HG03575 (cell line): ENCODE measurements around the gene HTR2B.

ENCODE experiments used
- ATAC-seq: cut with Tn5 transposase; IDR thresholded peaks from one replicate; pipeline ENCODE4 v1.9.1; 2021; ENCODE audit not compliant: unreplicated experiment, insufficient number of reproducible peaks, low FRiP score; ENCODE audit errors: extremely low read depth

Gene HTR2B

DNA sequence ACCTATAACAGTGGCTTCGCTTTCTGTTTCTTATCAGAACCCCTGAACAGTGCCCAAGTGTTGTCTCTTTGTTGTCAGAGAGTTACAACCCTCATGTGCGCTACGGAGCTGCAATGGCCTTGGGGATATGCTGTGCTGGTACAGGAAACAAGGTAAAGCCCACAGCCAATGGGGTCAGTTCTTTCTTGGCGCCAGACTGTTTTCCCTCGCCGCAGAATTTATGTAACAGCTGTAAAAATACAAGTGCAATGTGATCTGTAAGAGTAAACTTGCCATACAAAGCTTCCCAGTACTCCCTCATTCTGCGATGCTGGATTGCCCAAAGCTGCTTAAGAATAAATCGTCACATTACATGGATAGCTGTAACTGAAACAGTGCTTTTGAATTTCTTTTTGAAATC is 13.9 kb upstream of the HTR2B start:
- no peak for ATAC-seq

- ATAC-seq, result no peak
These were observed 10.2 kb upstream of the HTR2B start for GRCh38 chr2:231134910-231135655.

GRCh38 chr2:231133365-231134099 is 8.7 kb upstream of the HTR2B start:
- ATAC-seq, result no peak

DNA sequence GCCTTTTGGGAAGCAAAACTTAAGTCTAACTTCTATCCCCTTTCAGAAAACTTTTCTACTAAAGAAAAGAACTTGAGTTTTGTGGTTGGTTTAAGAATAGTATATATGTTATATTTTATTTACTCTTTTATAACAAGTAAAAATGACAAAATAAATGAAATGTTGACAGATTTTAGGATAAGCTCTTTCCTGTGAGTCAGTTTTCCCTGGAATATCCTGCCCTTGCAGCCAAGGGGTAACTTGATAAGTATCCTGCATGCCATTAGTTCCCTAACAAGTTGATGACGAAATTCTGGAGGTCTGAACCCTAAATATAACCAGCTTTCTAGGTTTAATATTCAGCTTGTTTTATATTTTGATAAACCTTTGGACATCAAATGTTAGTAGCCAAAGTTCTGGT is 7.3 kb upstream of the HTR2B start:
- ATAC-seq, result no peak

DNA sequence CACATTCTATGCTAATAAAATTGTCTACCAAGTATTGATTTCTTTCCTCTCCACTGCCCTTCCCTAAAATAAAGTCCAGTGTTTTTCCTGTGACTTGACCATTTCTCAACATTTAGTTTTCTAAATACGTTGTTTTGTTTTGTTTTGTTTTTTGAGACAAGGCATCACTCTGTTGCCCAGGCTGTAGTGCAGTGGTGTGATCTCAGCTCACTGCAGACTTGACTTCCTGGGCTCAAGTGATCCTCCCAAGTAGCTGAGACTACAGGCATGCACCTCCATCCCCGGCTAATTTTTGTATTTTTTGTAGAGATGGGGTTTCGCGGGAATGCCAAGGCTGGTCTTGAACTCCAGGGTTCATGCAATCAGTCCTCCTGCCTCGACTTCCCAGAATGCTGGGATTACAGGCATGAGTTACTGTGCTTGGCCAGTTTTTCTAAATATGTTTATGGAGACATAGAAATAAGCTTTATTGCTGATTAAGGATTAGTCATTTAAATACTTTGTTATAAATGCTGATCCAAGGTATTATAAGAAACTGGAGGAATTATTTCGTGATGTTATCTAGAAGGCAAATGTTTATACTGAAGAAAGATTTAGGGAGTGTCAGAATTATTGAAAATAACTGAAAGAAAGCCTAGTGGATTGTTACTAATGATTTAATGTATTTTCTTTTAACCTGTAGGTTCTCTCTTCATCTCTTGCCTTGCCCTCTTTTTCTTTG is 5.7 kb upstream of the HTR2B start:
- ATAC-seq, result no peak

GRCh38 chr2:231129216-231129615 is 4.4 kb upstream of the HTR2B start:
- ATAC-seq, result no peak

GRCh38 chr2:231128541-231128940 is 3.7 kb upstream of the HTR2B start:
- ATAC-seq, result no peak

GRCh38 chr2:231127936-231128335 is 3.1 kb upstream of the HTR2B start:
- no peak for ATAC-seq

DNA sequence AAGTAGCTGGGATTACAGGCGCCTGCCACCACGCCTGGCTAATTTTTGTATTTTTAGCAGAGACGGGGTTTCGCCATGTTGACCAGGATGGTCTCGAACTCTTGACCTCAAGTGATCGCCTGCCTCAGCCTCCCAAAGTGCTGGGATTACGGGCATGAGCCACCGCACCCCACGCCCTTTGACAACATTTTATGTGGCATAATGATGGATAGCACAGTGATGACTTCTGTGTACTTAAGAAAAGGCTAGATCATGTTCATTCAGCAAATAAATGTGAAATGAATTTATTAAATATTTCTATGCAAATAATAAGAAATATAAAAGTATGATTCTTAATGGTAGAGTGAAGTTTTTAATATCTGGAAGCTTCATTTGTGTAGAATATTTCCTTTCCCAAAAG is 2.6 kb upstream of the HTR2B start:
- no peak for ATAC-seq

DNA sequence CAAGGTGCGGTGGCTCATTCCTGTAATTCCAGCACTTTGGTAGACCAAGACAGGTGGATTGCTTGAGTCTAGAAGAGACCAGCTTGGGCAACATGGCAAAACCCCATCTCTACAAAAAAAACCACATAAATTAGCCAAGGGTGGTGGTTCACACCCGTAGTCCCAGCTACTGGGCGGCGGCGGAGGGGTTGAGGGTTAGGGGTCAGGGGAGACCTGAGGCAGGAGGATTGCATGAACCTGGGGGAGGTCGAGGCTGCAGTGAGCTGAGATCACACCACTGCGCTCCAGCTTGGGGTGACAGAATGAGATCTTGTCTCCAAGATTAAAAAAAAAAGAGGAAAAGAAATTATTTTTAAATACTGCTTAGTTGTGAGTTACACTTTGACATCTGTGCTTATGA is 1.3 kb upstream of the HTR2B start:
- no peak for ATAC-seq

DNA sequence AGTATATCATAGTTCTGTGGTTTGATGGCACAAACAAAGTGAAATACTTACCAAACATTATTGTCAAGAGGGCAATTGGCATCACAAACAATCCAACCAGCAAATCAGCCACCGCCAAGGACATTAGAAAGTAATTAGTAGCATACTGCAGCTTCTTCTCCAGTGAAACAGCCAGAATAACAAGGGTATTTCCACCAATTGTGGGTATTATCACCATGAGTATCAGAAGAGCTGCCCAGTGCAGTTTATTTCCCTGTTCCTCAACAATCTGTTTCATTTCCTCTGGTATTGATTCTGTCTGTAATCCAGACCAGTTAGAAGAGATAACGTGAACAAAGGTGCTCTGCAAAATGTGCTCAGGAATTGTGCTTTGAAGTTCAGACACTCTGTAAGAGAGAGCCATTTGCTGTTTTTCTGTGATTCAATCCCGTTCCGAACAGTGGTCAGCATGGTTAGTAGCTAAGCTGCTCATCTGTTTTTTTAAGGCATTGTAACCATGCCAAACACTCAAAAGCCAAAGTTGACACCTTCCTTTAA is 1.4 kb downstream of the HTR2B start:
- ATAC-seq, result no peak

DNA sequence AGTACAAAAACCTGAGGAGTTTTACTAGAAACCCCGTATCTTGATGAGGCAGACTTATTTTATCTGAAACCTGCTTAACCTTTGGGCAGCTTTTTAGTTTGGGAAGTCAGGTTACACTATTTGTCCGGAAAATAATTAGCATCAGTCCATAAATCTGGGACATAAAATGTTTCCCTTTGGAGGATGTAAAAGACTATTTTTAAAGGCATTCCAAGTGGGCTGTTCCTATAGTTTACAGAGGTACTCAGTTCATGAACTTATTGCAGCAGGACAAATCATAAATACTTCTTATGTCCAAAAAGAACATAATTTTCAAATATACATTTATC is 6.3 kb downstream of the HTR2B start:
- ATAC-seq, result no peak

DNA sequence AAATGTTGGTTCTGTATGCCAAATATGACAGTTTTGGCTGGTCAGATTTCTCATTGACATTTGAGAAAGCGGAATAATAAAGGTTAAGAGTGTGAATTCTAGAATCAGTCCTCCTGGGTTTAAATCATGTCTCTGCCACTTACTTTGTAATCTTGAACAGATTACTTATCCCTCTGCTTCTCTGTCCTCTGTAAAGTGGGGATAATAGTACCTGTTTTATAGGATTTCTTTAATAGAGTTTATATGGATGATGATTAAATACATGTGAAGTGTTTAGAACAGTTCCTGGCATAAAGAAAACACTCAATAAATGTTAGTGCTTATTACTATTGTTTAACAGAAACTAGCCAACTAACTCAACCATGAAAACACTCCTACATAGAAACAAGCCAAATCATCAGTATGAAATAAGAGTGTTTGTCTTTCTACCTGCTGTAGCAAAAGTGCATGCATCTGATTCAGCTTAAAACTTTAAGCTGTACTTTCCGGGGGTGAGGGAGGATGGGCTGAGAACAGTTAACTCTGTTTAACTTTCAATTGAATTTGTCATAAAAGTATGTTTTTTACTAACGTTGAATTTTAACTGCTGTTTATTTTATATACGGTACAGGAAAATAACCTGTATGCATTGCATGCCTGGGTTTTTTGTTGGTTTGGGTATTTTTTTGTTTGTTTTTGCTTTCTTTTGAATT is 6.8 kb downstream of the HTR2B start:
- ATAC-seq, result no peak

DNA sequence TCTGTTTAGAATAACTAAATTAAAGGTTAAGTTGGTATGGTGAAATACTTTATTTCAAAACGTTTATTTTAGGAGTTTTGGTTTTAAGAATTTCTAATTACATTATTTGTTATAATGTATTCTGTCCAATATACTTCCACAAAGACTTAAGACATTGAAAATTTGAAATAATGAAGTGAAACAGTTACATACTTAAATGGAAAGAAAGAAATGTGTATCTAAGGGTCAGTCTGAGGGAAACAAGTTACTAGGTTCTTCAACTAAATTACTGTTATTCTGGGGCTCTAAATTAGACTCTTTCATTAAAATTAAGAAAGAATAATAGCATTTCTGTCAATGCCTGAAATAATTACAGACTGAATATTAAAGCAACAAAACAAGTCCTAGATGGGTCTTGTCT is 7.7 kb downstream of the HTR2B start:
- no peak for ATAC-seq

- ATAC-seq, result no peak
These were observed 9.2 kb downstream of the HTR2B start for GRCh38 chr2:231115651-231116050.

GRCh38 chr2:231113489-231113888 is 11.4 kb downstream of the HTR2B start:
- ATAC-seq, result no peak

GRCh38 chr2:231111987-231112386 is 12.9 kb downstream of the HTR2B start:
- no peak for ATAC-seq

DNA sequence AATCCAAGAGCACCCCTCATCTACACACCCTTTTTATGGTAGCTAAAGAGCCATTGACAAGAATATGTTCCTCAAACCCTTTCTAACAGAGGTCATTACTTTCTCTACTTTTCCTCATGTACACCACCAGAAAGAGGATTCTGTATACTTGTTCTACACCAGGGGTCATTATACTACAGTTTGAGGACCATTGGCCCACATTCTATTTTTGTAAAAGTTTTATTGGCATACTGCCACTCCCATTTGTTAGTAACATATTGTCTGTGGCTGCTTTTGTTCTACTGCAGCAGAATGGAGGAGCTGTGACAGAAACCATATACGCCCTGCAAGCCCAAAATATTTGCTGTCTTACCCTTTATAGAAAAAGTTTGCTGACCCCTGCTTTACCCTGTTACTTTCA is 14.3 kb downstream of the HTR2B start:
- ATAC-seq, result no peak

DNA sequence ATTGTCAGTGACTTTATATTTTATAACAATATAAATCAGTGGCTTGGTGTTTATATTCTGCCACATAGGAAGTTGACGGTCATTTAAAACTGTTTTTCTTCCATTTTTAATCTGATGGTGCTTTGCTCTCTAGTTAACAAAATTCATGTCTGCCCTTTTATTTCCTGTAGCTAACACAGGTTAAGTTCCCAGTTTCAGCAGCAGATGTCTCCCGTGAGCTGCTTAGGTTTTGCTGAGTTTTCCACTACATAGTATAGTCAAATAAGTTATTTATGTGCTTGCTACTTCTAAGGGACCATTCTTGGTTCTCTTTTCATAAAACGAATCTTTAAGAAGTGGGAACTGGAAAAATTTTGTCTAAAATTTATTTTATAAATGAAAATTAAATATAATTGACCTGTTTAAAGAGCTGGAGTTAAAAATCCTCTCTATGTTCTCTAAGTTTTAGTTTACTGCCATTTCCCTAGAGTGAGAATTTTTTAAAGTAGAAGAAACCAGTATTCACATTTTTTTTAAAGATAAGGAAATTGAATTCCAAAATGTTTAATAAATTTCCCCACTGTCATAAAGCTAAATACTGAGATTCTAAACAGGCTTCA is 20.6 kb downstream of the HTR2B start:
- ATAC-seq, result no peak
